SHP77 (cell line): ENCODE measurements around the gene NXPH1.

Experiments used
- DNase-seq, 2 experiments: peaks; one replicate each; lab custom pipeline; 2025; lab: John Stamatoyannopoulos, UW

Gene NXPH1

GRCh38 chr7:8594115-8594514, 160.7 kb downstream of the NXPH1 start:
- DNase-seq: no peak

DNA sequence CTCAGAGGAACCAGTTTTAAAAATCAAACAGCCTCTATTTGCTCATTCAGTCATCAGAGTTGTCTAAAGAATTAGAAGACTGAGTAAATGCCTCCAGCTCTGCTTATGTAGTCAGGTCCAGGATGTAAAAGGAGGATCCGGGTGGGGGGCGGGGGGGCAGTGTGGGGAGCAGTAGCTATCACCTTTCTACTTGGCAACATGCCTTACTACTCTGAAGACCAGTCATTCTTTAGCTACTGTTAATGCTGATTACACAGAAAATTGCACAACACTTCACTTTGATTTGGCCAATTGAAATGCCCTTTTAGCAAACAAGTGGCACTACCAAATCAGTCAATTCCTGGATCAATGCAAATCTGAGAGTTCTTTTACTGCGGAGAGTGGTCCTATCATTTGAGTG, 164.2 kb downstream of the NXPH1 start:
- DNase-seq: peak; percentile 22 to 41

GRCh38 chr7:8601121-8601520, 167.7 kb downstream of the NXPH1 start:
- DNase-seq: no peak

- peak; percentile 10 to 15 for DNase-seq
Observed at GRCh38 chr7:8605221-8605620, 171.8 kb downstream of the NXPH1 start.

DNA sequence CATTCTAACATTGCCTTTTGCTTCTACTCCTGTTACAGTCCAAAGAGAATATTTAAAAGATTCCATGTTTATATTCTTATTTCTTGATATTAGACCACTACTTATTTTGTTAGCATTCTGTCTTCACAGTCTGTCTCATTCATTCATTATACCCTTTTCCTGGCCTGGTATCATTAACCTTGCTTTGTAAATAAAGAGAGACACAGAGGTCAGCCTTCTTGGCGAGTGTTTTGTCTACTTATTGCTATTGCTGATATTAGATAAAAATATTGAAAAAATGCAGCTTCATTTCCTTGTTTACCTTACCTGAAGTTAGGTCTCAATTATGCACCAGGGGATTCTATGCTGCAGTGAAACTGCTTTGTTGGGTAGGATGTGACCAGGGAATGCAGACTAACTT, 179.2 kb downstream of the NXPH1 start:
- DNase-seq: no peak

GRCh38 chr7:8613191-8613590, 179.8 kb downstream of the NXPH1 start:
- no peak for DNase-seq

DNA sequence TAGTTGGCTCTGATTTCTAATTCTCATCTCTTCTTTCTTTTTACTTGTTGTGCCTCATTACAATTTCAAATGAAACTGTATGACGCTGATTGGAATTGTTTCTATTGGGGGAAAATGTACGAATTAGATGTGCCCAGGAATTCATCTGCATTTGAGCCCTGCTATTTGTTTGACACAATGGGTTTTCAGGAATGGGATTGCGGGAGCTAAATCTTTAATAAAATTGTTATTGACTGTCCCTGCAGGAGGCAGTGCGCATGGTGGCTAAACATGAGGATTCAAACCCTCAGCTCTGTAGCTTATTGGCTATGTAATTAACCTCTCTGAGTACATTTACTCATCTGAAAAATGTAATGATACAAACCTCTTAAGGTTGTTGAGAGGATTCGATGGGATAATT, 181.6 kb downstream of the NXPH1 start:
- no peak for DNase-seq

GRCh38 chr7:8618441-8619070, 185.1 kb downstream of the NXPH1 start:
- DNase-seq: no peak

GRCh38 chr7:8620169-8620568, 186.8 kb downstream of the NXPH1 start:
- no peak for DNase-seq

GRCh38 chr7:8625612-8626011, 192.2 kb downstream of the NXPH1 start:
- no peak for DNase-seq

DNA sequence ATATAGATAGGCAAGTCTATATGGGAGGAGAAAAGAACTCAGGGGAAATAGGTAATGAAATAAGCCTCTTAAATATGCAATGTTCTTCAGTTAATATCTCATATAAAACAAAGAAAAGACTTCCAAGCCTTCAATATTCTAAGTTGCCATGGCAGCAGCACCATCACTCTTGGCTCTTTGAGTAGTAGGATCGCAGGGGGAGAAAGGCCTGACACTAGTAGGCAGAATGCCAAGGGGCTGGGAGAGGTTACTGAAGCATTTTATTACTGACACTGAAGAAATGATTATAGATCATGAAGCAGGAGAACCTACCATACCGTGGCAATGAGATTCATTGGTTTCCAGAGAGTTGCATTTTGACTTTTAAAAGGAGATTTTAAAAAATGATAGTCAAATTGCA, 193.9 kb downstream of the NXPH1 start:
- peak; percentile 47 to 55 for DNase-seq

DNA sequence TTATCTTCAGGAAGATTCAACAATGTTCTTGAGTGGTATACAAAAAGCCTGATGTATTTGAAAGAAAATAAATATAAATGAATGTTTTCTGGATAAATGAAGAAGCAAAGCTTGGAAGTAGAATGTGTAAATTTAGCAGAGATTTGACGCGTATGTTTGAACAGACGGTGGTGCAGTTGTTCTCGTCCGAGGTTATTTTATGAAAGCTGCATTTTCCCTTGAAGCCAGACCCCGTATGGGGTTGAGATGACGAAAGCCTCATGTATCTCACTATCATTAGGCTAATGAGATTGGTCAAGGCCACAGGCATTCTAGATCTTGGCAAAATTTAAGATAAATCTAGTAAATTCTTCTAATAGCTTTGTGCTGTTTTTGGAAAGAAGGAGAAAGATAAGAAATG, 195.2 kb downstream of the NXPH1 start:
- DNase-seq: no peak

DNA sequence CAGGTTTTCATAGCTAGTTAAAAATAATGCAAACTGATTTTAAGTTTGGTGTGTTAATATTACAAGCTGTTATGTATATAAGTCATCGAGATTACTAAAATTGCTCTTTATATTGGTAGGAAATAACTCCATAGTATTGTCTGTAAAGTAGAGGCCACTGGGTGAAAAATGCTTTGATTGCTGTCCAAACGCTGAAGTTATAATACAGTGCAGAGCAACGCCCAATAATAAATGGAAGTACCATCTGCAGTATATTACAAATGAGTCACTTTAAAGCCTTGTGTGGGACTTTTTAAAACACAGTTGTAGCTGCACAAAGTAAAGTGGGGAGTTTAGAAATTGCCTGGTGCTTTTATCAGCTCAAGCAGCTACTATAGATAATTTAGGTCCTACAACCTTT, 196.1 kb downstream of the NXPH1 start:
- DNase-seq: no peak

DNA sequence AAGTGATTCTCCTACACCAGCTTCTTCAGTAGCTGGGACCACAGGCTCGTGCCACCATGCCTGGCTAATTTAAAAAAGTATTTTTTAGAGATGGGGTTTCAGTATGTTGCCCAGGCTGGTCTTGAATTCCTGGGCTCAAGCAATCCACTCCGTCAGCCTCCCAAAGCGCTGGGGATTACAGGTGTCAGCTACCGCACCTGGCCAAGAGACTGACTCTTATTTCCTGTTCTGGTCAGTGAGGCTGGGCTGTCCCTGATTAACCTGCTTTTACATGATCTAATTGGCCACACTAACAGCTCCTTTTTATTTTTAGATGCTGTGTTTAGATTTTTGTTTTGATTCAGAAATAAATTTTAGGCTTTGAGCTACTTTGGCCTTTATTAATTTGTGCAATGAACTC, 203.9 kb downstream of the NXPH1 start:
- DNase-seq: peak; percentile 76 to 80

DNA sequence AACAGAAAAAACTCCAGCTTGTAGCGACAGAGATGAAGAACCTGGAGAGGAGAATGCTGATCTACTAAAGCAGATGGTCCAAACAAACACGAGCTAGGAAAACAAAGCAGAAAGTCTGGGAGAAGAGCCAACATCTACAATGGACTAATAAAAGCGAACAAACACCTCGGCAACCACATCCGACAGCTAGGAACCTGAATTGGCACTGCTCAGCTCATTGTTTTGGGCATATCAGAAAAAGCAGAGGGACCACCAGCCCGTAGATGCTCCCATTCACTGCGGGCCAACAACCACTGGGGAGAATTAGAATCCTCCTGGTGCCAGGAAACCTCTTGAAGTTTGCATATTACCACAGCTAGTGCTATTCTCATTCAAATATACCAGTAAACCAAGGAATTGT, 204.7 kb downstream of the NXPH1 start:
- peak; percentile 99 for DNase-seq

DNA sequence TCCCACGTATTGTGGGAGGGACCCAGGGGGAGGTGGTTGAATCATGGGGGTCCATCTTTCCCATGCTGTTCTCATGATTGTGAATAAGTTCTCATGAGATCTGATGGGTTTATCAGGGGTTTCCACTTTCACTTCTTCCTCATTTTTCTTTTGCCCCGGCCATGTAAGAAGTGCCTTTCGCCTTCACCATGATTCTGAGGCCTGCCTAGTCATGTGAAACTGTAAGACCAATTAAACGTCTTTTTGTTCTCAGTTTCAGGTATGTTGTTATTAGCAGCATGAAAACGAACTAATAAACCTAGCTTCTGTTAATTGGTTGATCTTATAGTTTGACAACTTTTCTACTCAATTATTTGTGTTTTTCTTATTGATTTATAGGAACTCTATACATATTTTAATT, 206.3 kb downstream of the NXPH1 start:
- DNase-seq: no peak

GRCh38 chr7:8640671-8641070, 207.3 kb downstream of the NXPH1 start:
- DNase-seq: no peak

GRCh38 chr7:8668627-8669500, 235.5 kb downstream of the NXPH1 start:
- no peak for DNase-seq

DNA sequence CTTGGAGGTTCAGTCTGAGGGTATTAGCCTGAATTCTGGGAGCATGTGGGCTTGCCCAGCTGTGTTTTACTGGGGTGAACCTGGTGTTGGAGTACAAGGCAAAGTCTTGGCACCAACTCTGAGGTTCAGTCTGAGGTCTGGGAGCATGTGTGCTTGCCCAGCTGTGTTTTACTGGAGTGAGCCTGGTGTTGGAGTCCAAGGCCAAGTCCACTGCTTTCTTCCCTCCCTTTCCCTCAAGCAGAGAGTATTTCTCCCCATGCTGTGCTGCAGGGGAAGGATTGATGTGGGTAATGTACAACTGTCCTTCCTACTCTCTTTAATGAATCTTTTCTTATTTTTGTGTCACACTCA, 236.1 kb downstream of the NXPH1 start:
- DNase-seq: no peak

DNA sequence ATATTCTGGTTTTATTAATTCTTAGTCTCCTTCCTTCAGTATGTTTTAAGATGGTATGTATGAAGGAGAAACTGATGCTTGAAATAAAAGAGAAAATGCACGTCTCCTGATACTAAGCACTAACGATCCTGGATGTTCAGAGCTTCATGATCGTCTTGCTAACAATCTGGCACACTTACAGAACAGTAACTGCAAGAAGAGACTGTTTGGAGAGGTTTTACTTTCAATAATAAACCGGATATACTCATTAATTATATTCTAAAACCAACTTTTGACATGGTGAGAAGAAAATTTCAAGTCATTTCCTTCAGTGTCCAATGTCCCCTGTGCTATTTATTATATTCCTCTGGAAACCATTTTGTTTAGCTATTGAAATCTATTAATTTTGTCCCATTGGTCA, 251.0 kb downstream of the NXPH1 start:
- DNase-seq: no peak

GRCh38 chr7:8699875-8700624, 266.6 kb downstream of the NXPH1 start:
- DNase-seq: no peak

- no peak for DNase-seq
Observed at GRCh38 chr7:8702807-8703206, 269.4 kb downstream of the NXPH1 start.

- DNase-seq: no peak
Observed at GRCh38 chr7:8710124-8710523, 276.7 kb downstream of the NXPH1 start.
